ENCODE results near the gene LRP1B. TPM values are rescaled to one million over a fixed set of nuclear protein-coding genes. Genes with fewer than 3 reads are reported as not detected.

The LRP1B gene
- total and polyA plus RNA-seq, 2 donors (not counting 1 experiment from before 2014, with no cell fraction given): under 0.01 to 0.01 TPM

GRCh38 chr2:142170847-142171246, 40.0 kb upstream of the LRP1B start:
- H3K79me2 ChIP-seq (ENCODE audit: control insufficient read depth, insufficient read depth, low read length): no peaks in the 10 kb centered on the region
- TF ChIP-seq CTCF (conservative IDR thresholded peaks at IDR 0.05 in 1 of 2, IDR thresholded peaks at IDR 0.05 in 1 of 2; ENCODE audit: low read depth in 1 of 2, low read length in 2 of 2) (no peak), EZH2 (IDR thresholded peaks at IDR 0.05; ENCODE audit: low read length, missing control alignments) (no peak)
- H3K27ac ChIP-seq (ENCODE audit: insufficient read depth, low read length): no peak overlapping the region
- H3K4me2 ChIP-seq (ENCODE audit: extremely low read depth, insufficient read depth, low read length): no peak overlapping the region
- no peaks in the 10 kb centered on the region for H3K9me3 ChIP-seq (ENCODE audit: control insufficient read depth, insufficient read depth, low read depth, low read length)
- H3K27me3 ChIP-seq (ENCODE audit: control insufficient read depth, insufficient read depth, low read length): no peaks in the 10 kb centered on the region
- no peaks in the 10 kb centered on the region for H4K20me1 ChIP-seq (ENCODE audit: control insufficient read depth, extremely low read depth, insufficient read depth, low read length)
- no peak overlapping the region for H3K9ac ChIP-seq (ENCODE audit: insufficient read depth, low read length)
- no peaks in the 10 kb centered on the region for H3K4me1 ChIP-seq (ENCODE audit: control insufficient read depth, extremely low read depth, insufficient read depth, low read length)
- H2AFZ ChIP-seq (ENCODE audit: low read length): no peak overlapping the region
- no peak overlapping the region for H3K4me3 ChIP-seq (replicated peaks in 1 of 4; ENCODE audit: control extremely low read depth in 1 of 4, insufficient read depth in 1 of 4, low read depth in 3 of 4, low read length in 4 of 4)
- no peak for DNase-seq (ENCODE audit: low read depth in 2 of 2)
- H3K36me3 ChIP-seq (ENCODE audit: control insufficient read depth, insufficient read depth, low read length): no peaks in the 10 kb centered on the region

GRCh38 chr2:142165790-142166189, 35.0 kb upstream of the LRP1B start:
- TF ChIP-seq EZH2 (IDR thresholded peaks at IDR 0.05; ENCODE audit: low read length, missing control alignments) (no peak), CTCF (conservative IDR thresholded peaks at IDR 0.05 in 1 of 2, IDR thresholded peaks at IDR 0.05 in 1 of 2; ENCODE audit: low read depth in 1 of 2, low read length in 2 of 2) (peak in 1 of 2 donors; percentile 48)
- no peak overlapping the region for H3K4me2 ChIP-seq (ENCODE audit: extremely low read depth, insufficient read depth, low read length)
- no peak overlapping the region for H2AFZ ChIP-seq (ENCODE audit: low read length)
- no peaks in the 10 kb centered on the region for H3K4me1 ChIP-seq (ENCODE audit: control insufficient read depth, extremely low read depth, insufficient read depth, low read length)
- DNase-seq (ENCODE audit: low read depth in 2 of 2): peak; percentile 45 to 49
- no peaks in the 10 kb centered on the region for H3K9me3 ChIP-seq (ENCODE audit: control insufficient read depth, insufficient read depth, low read depth, low read length)
- no peak overlapping the region for H3K9ac ChIP-seq (ENCODE audit: insufficient read depth, low read length)
- no peak overlapping the region for H3K27ac ChIP-seq (ENCODE audit: insufficient read depth, low read length)
- no peak overlapping the region for H3K4me3 ChIP-seq (replicated peaks in 1 of 4; ENCODE audit: control extremely low read depth in 1 of 4, insufficient read depth in 1 of 4, low read depth in 3 of 4, low read length in 4 of 4)
- H3K36me3 ChIP-seq (ENCODE audit: control insufficient read depth, insufficient read depth, low read length): no peaks in the 10 kb centered on the region
- no peaks in the 10 kb centered on the region for H3K27me3 ChIP-seq (ENCODE audit: control insufficient read depth, insufficient read depth, low read length)
- no peaks in the 10 kb centered on the region for H4K20me1 ChIP-seq (ENCODE audit: control insufficient read depth, extremely low read depth, insufficient read depth, low read length)
- H3K79me2 ChIP-seq (ENCODE audit: control insufficient read depth, insufficient read depth, low read length): no peaks in the 10 kb centered on the region

DNA sequence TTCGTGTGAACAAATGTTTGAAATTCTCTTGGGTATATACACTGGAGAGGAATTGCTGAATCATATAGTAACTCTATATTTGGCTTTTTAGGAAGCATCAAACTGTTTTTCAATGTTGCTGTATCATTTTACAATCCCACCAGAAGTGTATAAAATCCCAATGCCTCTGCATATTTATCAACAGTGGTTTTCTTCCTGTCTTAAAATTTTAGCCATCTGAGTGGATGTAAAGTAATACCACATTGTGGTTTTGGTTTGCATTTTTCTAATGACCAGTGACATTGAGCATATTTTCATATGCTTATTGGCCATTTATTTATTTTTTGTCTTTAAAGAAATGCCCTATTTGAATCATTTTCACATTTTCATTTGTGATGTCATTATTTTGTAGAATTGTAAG, 22.8 kb upstream of the LRP1B start:
- no peak overlapping the region for H3K27ac ChIP-seq (ENCODE audit: insufficient read depth, low read length)
- no peak overlapping the region for H3K4me3 ChIP-seq (replicated peaks in 1 of 4; ENCODE audit: control extremely low read depth in 1 of 4, insufficient read depth in 1 of 4, low read depth in 3 of 4, low read length in 4 of 4)
- H4K20me1 ChIP-seq (ENCODE audit: control insufficient read depth, extremely low read depth, insufficient read depth, low read length): no peaks in the 10 kb centered on the region
- TF ChIP-seq EZH2 (IDR thresholded peaks at IDR 0.05; ENCODE audit: low read length, missing control alignments) (no peak), CTCF (conservative IDR thresholded peaks at IDR 0.05 in 1 of 2, IDR thresholded peaks at IDR 0.05 in 1 of 2; ENCODE audit: low read depth in 1 of 2, low read length in 2 of 2) (no peak)
- H3K9me3 ChIP-seq (ENCODE audit: control insufficient read depth, insufficient read depth, low read depth, low read length): no peaks in the 10 kb centered on the region
- H3K9ac ChIP-seq (ENCODE audit: insufficient read depth, low read length): no peak overlapping the region
- no peak overlapping the region for H3K4me2 ChIP-seq (ENCODE audit: extremely low read depth, insufficient read depth, low read length)
- H3K27me3 ChIP-seq (ENCODE audit: control insufficient read depth, insufficient read depth, low read length): no peaks in the 10 kb centered on the region
- DNase-seq (ENCODE audit: low read depth in 2 of 2): peak in 1 of 2 donors; percentile 47
- H3K36me3 ChIP-seq (ENCODE audit: control insufficient read depth, insufficient read depth, low read length): no peaks in the 10 kb centered on the region
- no peaks in the 10 kb centered on the region for H3K79me2 ChIP-seq (ENCODE audit: control insufficient read depth, insufficient read depth, low read length)
- no peaks in the 10 kb centered on the region for H3K4me1 ChIP-seq (ENCODE audit: control insufficient read depth, extremely low read depth, insufficient read depth, low read length)
- no peak overlapping the region for H2AFZ ChIP-seq (ENCODE audit: low read length)

All from fibroblast of lung (primary cell).